Measurements from ENCODE around the gene RAB31.

Gene RAB31

DNA sequence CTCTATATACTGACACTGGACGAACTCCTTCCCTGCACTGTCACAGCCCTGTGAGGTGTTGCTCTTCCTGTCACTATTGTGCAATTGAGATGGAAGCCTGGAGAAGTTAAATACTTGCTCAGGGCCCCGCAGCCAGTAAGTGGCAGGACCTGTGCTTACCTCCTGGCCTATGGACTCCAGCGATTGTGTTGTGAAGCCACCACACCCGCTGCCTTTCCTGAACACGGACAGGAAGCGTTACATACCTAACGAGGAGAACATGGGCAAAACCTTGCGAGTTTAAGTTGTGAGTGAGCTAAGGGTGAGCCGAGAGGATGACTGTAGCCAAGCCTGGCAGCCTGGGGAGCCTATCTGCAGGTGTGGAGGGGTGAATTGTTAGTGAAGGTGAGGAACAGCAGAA lies 26.1 kb downstream of the RAB31 start:
- Mint-ChIP-seq H3K36me3 (ENCODE audit: low read depth) (no peaks in the 10 kb centered on the region), H3K9me3 (no peaks in the 10 kb centered on the region), H3K4me1 (ENCODE audit: low read depth) (peaks cover 10% of the 10 kb centered on the region), H3K27ac (no peak overlapping the region), H3K27me3 (peaks cover 38% of the 10 kb centered on the region), H3K4me3 (no peak overlapping the region)
- DNase-seq, result no peak

DNA sequence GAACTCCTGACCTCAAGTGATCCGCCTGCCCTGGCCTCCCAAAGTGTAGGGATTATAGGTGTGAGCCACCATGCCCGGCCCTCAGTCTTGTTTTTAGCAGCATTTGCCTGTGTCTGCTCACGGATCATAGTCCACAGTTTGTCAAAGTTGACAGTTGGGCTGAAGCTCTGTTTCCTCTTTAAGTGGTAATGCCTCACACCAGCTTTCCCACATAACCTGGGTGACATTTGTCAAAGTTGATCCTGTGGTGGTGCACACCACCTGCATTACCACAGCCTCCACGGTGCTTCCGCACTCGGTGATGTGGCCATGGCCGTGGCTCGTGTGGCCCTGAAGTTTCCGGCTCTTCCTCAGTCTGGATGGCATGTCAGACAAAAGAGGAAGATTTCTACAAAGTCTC lies 27.1 kb downstream of the RAB31 start:
- no peak overlapping the region for H3K27ac Mint-ChIP-seq

DNA sequence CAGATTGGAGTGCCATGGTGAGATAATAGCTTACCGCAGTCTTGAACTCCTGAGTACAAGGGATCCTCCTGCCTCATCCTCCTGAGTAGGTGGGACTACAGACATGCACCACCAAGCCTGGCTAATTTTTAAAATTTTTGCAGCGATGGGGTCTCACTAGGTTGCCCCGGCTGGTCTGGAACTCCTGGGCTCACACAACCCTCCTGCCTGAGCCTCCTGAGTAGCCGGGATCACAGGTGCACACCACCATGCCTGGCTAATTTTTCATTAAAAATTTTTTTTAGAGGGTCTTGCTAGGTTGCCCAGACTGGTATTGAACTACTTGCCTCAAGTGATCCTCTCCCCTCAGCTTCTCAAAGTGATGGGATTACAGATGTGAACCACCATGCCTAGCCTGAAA lies 27.8 kb downstream of the RAB31 start:
- peaks cover 10% of the 10 kb centered on the region for H3K4me1 Mint-ChIP-seq (ENCODE audit: low read depth)
- peaks cover 38% of the 10 kb centered on the region for H3K27me3 Mint-ChIP-seq
- no peak overlapping the region for H3K4me3 Mint-ChIP-seq
- no peak overlapping the region for H3K27ac Mint-ChIP-seq
- no peak for DNase-seq
- H3K36me3 Mint-ChIP-seq (ENCODE audit: low read depth), result no peaks in the 10 kb centered on the region
- H3K9me3 Mint-ChIP-seq, result no peaks in the 10 kb centered on the region

More for the DNA sequence above, 27.1 kb downstream of the RAB31 start:
- peaks cover 10% of the 10 kb centered on the region for H3K4me1 Mint-ChIP-seq (ENCODE audit: low read depth)
- no peaks in the 10 kb centered on the region for H3K36me3 Mint-ChIP-seq (ENCODE audit: low read depth)
- peaks cover 42% of the 10 kb centered on the region for H3K27me3 Mint-ChIP-seq
- no peak for DNase-seq
- H3K9me3 Mint-ChIP-seq, result no peaks in the 10 kb centered on the region
- no peak overlapping the region for H3K4me3 Mint-ChIP-seq

DNA sequence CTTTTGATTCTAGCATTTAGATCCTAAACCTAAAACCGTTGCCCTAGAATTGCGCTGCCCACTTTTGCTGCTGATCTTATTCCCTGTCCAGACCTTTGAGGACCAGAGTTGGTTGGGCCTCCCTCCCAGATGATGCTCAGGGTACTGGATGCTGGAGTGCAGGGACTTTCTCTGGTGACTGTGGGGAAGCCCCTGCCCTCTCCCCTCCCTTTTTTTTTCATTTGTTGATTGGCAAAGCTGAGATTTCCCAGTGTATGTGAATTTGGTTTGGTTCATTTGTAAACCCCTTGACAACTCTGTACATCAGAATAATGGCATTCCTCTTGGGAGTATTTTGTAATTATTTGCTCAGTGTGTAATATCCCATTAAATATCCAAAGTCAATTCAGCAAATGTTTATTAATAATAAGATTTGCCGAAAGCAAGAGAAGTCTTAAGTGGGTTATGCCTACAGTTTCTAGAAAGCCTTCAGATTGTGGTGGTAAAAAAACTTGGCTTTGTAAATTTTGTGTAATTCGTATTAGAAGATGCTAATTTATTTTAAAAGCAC lies 28.3 kb downstream of the RAB31 start:
- Mint-ChIP-seq H3K27ac (no peak overlapping the region), H3K36me3 (ENCODE audit: low read depth) (no peaks in the 10 kb centered on the region), H3K4me3 (no peak overlapping the region), H3K4me1 (ENCODE audit: low read depth) (peaks cover 10% of the 10 kb centered on the region), H3K9me3 (no peaks in the 10 kb centered on the region), H3K27me3 (peaks cover 37% of the 10 kb centered on the region)
- no peak for DNase-seq

DNA sequence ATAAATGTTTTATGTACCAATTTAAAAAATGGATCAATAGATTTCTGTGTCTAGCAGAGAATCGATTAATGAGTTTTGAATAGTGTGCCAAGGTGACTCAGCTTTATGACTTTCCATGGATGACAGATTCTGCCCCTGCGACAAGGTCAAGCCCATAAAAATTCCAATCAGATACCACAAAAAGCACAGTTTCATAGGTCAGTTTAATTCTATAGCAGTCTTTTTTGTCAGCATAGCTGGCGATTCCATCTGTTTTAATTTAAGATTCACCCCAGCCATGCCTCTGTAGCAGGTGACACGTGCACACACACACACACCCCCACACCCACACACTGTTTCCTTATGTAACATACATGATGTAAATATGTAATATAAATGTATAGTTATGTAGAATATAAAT lies 28.9 kb downstream of the RAB31 start:
- no peaks in the 10 kb centered on the region for H3K36me3 Mint-ChIP-seq (ENCODE audit: low read depth)
- no peak overlapping the region for H3K27ac Mint-ChIP-seq
- H3K27me3 Mint-ChIP-seq, result peaks cover 37% of the 10 kb centered on the region
- H3K9me3 Mint-ChIP-seq, result no peaks in the 10 kb centered on the region
- H3K4me1 Mint-ChIP-seq (ENCODE audit: low read depth), result peaks cover 10% of the 10 kb centered on the region
- H3K4me3 Mint-ChIP-seq, result no peak overlapping the region
- DNase-seq, result no peak

DNA sequence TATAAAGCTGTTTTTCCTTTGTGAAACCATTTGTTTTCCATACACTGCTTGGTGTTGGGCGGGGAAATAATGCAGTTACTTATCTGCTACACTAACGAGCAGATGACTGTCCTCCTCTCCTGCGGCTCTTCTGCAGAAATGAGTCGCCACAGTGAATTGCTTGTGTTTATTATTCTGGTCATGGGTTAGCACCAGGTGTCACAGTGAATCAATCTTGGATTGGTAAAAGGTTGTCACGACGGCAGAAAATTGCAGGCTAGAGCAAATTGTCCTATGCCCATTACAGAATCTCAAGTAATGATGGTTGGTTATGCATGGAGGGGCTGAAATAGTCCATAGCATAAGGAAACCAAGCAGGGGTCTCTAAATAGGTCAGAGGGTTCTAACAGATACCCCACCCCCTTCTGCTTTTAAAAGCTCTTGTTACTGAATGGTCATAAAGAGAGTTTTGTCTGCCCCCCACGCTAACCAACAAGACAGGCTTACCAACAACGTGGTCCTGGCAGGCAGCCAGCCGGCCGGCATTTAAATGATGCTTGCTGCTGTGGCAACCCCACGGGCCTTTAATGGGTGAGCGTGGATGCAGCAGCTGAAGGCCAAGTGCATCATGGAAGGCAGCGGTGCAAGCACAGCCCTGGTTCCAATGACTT lies 29.5 kb downstream of the RAB31 start:
- peaks cover 10% of the 10 kb centered on the region for H3K4me1 Mint-ChIP-seq (ENCODE audit: low read depth)
- no peaks in the 10 kb centered on the region for H3K9me3 Mint-ChIP-seq
- H3K36me3 Mint-ChIP-seq (ENCODE audit: low read depth), result no peaks in the 10 kb centered on the region
- peaks cover 39% of the 10 kb centered on the region for H3K27me3 Mint-ChIP-seq
- H3K4me3 Mint-ChIP-seq, result no peak overlapping the region
- DNase-seq, result no peak
- no peak overlapping the region for H3K27ac Mint-ChIP-seq

DNA sequence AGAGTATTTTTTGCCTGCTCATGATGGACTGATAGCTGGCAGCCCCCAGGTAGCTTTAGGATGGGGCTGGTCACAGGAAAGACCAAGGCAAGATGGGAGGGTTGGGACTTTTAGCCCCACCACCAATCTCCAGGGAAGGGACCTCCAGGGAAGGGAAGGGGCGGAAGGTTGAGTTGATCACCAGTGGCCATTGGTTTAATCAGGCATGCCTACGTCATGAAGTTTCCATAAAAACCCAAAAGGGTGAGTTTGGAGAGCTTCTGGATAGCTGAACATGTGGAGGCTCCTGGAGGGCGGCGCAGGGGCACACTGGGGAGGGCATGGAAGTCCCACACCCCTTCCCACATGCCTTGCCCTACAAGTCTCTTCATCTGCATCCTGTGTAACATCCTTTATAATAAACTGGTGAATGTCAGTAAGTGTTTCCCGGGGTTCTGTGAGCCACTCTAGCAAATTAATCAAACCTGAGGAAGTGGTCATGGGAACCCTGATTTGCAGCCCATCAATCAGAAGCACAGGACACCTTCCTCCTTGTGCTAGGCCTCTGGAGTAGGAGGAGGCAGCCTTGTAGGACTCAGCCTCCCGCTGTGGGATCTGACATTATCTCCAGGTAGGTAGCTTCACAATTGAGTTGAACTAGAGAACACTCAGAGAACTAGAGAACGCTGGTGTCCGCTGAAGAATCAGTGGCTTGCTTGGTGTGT lies 30.3 kb downstream of the RAB31 start:
- H3K36me3 Mint-ChIP-seq (ENCODE audit: low read depth), result no peaks in the 10 kb centered on the region
- no peaks in the 10 kb centered on the region for H3K9me3 Mint-ChIP-seq
- no peak for DNase-seq
- H3K4me1 Mint-ChIP-seq (ENCODE audit: low read depth), result peaks cover 10% of the 10 kb centered on the region
- peaks cover 38% of the 10 kb centered on the region for H3K27me3 Mint-ChIP-seq
- no peak overlapping the region for H3K27ac Mint-ChIP-seq
- H3K4me3 Mint-ChIP-seq, result no peak overlapping the region

DNA sequence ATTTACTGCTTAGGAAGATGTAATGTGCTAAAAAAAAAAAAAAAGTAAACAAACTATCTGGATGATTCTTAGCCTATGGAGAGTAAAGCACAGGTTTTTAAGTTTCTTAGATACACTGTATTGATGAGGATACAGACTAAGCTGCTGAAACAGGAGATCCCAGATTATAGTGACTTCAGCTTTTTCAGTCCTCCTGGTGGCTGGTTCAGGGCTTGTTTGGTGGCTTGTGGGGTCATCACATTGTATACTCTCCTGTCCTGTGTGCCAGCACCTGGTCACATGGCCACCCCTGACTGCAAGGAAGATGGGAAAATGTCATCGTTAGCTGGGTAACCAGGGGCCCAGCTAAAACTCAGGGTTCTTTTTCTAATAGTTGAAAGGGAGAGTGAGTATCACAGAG lies 31.4 kb downstream of the RAB31 start:
- Mint-ChIP-seq H3K36me3 (ENCODE audit: low read depth) (no peaks in the 10 kb centered on the region), H3K4me1 (ENCODE audit: low read depth) (peaks cover 6% of the 10 kb centered on the region), H3K27me3 (peaks cover 40% of the 10 kb centered on the region), H3K9me3 (no peaks in the 10 kb centered on the region), H3K4me3 (no peak overlapping the region), H3K27ac (no peak overlapping the region)
- DNase-seq, result no peak

DNA sequence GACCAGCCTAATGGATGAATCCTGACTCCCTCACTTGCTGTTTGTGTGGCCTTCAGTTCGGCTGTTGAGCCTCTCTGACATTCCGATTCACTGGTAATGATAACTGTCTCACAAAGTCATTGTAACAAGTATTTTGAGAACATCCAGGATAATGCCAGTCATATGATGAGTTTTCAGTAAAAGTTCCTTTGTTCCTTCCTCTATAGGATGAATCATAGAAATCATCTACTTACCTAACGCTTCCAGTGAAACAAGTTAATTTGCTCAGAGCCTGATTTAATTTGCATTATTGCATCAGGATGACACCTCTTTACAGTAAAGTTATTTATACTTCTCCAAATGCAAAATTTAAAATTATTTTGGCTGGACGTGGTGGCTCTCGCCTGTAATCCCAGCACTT lies 32.0 kb downstream of the RAB31 start:
- H3K36me3 Mint-ChIP-seq (ENCODE audit: low read depth), result no peaks in the 10 kb centered on the region
- peaks cover 4% of the 10 kb centered on the region for H3K4me1 Mint-ChIP-seq (ENCODE audit: low read depth)
- peaks cover 39% of the 10 kb centered on the region for H3K27me3 Mint-ChIP-seq
- no peak overlapping the region for H3K27ac Mint-ChIP-seq
- DNase-seq, result no peak
- H3K4me3 Mint-ChIP-seq, result no peak overlapping the region
- H3K9me3 Mint-ChIP-seq, result no peaks in the 10 kb centered on the region

DNA sequence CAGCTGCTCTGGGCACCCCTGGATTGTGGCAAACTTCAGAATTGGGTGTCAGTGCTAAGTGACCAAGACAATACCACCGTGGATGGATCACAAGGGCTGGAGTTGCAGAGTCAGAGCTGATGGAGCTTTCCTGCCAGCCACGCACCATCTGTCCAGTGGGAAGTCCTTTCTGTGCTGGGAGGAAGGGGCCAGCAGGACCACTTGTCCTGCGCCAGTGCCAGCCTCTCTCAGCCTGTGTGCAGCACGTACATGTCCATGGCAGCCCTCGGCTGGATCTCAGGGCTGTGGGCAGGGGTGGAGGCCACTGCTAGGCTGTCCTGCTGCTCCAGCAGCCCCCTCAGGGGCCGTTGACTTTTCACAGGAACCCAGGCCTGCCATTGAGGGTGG lies 33.3 kb downstream of the RAB31 start:
- no peaks in the 10 kb centered on the region for H3K36me3 Mint-ChIP-seq (ENCODE audit: low read depth)
- H3K4me1 Mint-ChIP-seq (ENCODE audit: low read depth), result no peaks in the 10 kb centered on the region
- peaks cover 36% of the 10 kb centered on the region for H3K27me3 Mint-ChIP-seq
- H3K4me3 Mint-ChIP-seq, result no peak overlapping the region
- no peaks in the 10 kb centered on the region for H3K9me3 Mint-ChIP-seq
- no peak for DNase-seq
- H3K27ac Mint-ChIP-seq, result no peak overlapping the region

DNA sequence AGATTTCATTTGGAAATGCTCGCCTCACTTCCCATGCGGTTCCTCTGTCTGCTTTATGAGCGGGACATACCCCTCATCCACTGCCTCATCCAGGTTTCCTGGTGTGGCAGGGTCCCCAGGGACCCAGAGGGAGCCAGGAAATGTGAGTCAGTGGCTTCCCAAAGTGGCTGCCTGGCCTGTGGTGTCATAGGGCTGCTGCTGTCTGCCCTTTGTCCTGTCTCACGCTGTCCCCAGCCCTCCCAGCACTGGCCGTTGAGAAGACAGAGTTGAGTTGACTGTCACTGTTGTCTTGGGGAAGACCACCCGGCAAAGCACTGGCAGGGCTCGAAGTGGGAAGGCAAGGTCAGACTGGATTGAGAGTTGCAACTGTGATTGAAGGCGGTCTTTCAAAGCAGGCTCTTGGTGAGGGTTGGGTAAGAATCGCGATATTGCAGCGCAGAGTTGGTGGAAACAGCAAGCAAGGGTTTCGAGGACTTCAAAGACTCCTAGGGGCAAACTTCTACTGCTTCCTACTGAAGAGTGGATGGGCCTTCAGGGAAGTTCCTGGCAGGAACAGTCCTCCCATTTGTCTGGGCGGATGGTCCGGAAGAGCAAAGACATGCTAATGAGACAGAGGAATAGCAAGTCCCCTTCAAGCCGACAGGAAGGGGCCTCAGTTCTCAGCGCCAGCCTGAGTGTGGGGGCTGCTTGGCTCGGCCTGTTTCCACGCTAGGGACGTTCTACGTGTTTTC lies 33.9 kb downstream of the RAB31 start:
- Mint-ChIP-seq H3K9me3 (no peaks in the 10 kb centered on the region), H3K4me1 (ENCODE audit: low read depth) (no peaks in the 10 kb centered on the region), H3K27me3 (peaks cover 35% of the 10 kb centered on the region), H3K4me3 (no peak overlapping the region), H3K27ac (no peak overlapping the region), H3K36me3 (ENCODE audit: low read depth) (no peaks in the 10 kb centered on the region)
- no peak for DNase-seq

DNA sequence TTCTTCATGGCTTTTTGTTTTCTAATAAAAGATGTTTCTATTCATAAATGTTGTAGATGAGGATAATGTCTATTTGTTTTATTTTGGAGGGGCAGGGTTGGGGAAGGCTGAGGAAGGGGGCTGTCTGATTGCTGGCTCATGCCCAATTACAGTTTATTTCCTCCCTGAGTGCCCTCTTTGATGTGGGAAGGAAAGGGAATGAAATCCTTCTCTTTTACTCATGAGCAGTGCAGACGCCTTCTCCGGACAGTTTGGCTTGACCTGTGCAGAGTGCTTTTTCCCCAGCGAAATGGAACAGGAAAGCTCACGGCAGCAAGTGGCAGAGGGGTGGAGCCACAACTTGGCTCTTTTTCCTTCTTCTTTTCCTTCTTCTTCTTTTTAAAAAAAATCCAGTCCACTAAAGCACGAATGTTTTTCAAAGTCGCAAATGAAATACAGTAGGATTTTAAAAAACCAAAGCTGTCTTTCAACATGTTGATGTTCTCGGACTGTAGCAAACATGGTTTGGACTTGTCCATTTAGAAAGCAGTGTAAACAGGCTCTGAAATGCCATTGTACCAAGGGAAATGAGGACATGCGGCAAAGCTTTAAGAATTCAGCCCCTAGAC lies 34.5 kb downstream of the RAB31 start:
- Mint-ChIP-seq H3K4me1 (ENCODE audit: low read depth) (no peaks in the 10 kb centered on the region), H3K27me3 (peaks cover 35% of the 10 kb centered on the region), H3K27ac (no peak overlapping the region), H3K9me3 (no peaks in the 10 kb centered on the region), H3K36me3 (ENCODE audit: low read depth) (no peaks in the 10 kb centered on the region), H3K4me3 (no peak overlapping the region)
- DNase-seq, result no peak

DNA sequence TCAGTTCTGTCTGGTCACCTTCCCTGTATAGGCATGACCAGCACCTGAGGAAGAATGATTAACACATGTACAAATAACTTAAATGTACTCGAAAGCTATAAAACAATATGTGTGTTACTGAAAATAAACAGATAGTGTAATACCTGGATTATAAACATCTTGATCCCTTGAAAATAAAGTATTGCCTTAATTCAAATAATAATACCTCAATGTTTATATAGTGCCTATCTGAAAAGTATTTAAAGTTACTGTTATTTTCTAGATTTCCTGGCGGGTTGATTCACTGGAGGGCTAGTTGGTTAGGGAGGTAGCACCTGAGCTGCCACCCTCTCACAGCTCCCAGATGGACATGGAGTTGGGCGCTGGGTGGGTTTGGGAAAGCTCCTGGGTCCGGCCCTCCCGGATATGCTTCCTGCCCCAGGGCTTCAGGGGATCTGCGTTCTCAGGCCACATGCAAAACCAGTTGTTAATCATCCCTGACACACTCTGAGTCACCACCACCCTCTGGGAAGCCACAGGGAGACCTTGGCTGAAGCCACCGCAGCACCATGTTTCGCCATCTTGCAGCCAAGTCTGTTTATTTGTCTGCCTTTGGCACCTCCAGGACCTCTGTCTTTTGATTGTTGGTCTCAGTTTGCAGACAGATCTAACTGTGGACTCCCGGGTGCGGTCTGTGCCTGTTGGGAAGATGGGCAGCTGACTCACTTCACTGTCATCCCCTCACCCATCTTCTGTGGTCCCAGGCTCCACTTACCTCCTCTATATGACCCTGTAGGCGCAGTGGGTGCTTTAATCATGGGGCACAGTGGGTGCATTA lies 35.3 kb downstream of the RAB31 start:
- H3K36me3 Mint-ChIP-seq (ENCODE audit: low read depth), result no peaks in the 10 kb centered on the region
- H3K27me3 Mint-ChIP-seq, result peaks cover 35% of the 10 kb centered on the region
- no peaks in the 10 kb centered on the region for H3K9me3 Mint-ChIP-seq
- no peaks in the 10 kb centered on the region for H3K4me1 Mint-ChIP-seq (ENCODE audit: low read depth)
- no peak for DNase-seq
- no peak overlapping the region for H3K4me3 Mint-ChIP-seq
- H3K27ac Mint-ChIP-seq, result no peak overlapping the region

DNA sequence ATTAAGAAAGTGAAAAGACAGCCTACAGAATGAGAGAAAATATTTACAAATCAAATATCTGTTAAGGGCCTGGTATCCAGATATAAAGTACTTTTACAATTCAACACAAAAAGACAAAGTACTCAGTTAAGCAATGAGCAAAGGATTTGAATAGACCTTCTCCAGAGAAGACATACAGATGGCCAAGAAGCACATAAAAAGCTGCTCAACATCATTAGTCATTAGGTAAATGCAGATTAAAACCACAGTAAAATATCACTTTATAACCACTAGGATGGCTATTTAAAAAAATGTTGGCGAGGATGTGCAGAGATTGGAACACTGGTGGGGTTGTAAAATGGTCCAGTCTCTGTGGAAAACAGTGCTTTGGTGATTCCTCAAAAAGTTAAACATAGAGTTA lies 38.9 kb downstream of the RAB31 start:
- H3K36me3 Mint-ChIP-seq (ENCODE audit: low read depth), result no peaks in the 10 kb centered on the region
- H3K4me3 Mint-ChIP-seq, result no peak overlapping the region
- H3K27me3 Mint-ChIP-seq, result peaks cover 28% of the 10 kb centered on the region
- H3K9me3 Mint-ChIP-seq, result no peaks in the 10 kb centered on the region
- no peak overlapping the region for H3K27ac Mint-ChIP-seq
- H3K4me1 Mint-ChIP-seq (ENCODE audit: low read depth), result no peaks in the 10 kb centered on the region
- no peak for DNase-seq
